SK-N-SH (cell line): ENCODE data around the gene ADGRE2.

Experiments used
- EP300 ChIP-seq, 2 experiments: IDR thresholded peaks; 2 replicates each; pipeline versions ENCODE4 v1.4.0 to v1.6.1; 2012; ENCODE audit warnings: borderline replicate concordance in 1 of 2, low read depth in 1 of 2, low read length in 1 of 2
- JUND ChIP-seq: IDR thresholded peaks from 2 replicates; pipeline ENCODE4 v1.4.0; 2012
- POLR2AphosphoS5 ChIP-seq: IDR thresholded peaks from 2 replicates; pipeline ENCODE4 v1.6.1; 2012; ENCODE audit warnings: low read depth, low read length
- RFX5 ChIP-seq: IDR thresholded peaks from 2 replicates; pipeline ENCODE4 v1.6.1; 2012; ENCODE audit warnings: mild to moderate bottlenecking, improper control_type of control experiment, low read length
- TEAD4 ChIP-seq: IDR thresholded peaks from 2 replicates; pipeline ENCODE4 v1.4.0; 2012; ENCODE audit warnings: mild to moderate bottlenecking, borderline replicate concordance; ENCODE audit not compliant: insufficient read depth
- TF ChIP-seq, protein P1 (sequence below): fragments of 200-600 bp; sonication (generic); IDR thresholded peaks from 2 replicates; pipeline ENCODE4 v1.6.1; 2017; ENCODE audit warnings: antibody characterized with exemption, mild to moderate bottlenecking, moderate library complexity

- TF ChIP-seq, protein P1, sequence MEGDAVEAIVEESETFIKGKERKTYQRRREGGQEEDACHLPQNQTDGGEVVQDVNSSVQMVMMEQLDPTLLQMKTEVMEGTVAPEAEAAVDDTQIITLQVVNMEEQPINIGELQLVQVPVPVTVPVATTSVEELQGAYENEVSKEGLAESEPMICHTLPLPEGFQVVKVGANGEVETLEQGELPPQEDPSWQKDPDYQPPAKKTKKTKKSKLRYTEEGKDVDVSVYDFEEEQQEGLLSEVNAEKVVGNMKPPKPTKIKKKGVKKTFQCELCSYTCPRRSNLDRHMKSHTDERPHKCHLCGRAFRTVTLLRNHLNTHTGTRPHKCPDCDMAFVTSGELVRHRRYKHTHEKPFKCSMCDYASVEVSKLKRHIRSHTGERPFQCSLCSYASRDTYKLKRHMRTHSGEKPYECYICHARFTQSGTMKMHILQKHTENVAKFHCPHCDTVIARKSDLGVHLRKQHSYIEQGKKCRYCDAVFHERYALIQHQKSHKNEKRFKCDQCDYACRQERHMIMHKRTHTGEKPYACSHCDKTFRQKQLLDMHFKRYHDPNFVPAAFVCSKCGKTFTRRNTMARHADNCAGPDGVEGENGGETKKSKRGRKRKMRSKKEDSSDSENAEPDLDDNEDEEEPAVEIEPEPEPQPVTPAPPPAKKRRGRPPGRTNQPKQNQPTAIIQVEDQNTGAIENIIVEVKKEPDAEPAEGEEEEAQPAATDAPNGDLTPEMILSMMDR: no peak
- TF ChIP-seq JUND (no peak), RFX5 (no peak), POLR2AphosphoS5 (no peak), TEAD4 (no peak), EP300 (IDR thresholded peaks at IDR 0.05; ENCODE audit: borderline replicate concordance in 1 of 2, low read depth in 1 of 2, low read length in 1 of 2) (no peak)
Observed at GRCh38 chr19:14758816-14759215, 19.5 kb downstream of the ADGRE2 start.
